Measurements from ENCODE around the gene CLPTM1L.

DNA sequence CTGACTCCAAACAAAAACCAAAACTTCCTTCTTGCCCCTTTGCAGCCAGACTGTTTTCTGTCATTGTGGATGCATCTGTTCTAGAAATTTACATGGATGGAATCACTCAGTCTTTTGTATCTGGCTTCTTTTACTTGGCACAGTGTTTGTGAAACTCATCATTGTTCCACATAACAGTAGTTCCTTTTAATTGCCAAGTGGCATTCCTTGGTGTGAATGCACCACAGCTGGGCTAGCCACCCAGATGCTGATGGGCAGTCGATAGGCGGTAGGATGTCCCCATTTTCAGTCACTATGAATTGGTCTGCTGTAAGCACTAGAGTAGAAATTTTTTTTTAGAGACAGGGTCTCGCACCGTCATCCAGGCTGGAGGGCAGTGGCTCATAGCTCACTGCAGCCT is 6.3 kb upstream of the CLPTM1L start:
- TF ChIP-seq, protein P1, sequence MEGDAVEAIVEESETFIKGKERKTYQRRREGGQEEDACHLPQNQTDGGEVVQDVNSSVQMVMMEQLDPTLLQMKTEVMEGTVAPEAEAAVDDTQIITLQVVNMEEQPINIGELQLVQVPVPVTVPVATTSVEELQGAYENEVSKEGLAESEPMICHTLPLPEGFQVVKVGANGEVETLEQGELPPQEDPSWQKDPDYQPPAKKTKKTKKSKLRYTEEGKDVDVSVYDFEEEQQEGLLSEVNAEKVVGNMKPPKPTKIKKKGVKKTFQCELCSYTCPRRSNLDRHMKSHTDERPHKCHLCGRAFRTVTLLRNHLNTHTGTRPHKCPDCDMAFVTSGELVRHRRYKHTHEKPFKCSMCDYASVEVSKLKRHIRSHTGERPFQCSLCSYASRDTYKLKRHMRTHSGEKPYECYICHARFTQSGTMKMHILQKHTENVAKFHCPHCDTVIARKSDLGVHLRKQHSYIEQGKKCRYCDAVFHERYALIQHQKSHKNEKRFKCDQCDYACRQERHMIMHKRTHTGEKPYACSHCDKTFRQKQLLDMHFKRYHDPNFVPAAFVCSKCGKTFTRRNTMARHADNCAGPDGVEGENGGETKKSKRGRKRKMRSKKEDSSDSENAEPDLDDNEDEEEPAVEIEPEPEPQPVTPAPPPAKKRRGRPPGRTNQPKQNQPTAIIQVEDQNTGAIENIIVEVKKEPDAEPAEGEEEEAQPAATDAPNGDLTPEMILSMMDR (IDR thresholded peaks at IDR 0.05) = no peak
- TF ChIP-seq POLR2A (IDR thresholded peaks at IDR 0.05) (no peak), POLR2AphosphoS5 (IDR thresholded peaks at IDR 0.05) (no peak), EP300 (IDR thresholded peaks at IDR 0.05) (no peak)

Data from sigmoid colon (tissue), 4 donors.